Ishikawa (cell line): Measurements from ENCODE around the gene ZNF620.

ENCODE experiments used
- CEBPB ChIP-seq: IDR thresholded peaks from 2 replicates; pipeline ENCODE4 v1.6.1; 2012
- EGR1 ChIP-seq: IDR thresholded peaks from 2 replicates; pipeline ENCODE4 v1.6.1; 2012
- EP300 ChIP-seq: IDR thresholded peaks from 2 replicates; pipeline ENCODE4 v1.6.1; 2012; ENCODE audit warnings: borderline replicate concordance
- FOXM1 ChIP-seq: IDR thresholded peaks from 2 replicates; pipeline ENCODE4 v1.6.1; 2012; ENCODE audit warnings: low read depth, borderline replicate concordance
- MAX ChIP-seq: IDR thresholded peaks from 2 replicates; pipeline ENCODE4 v1.6.1; 2012
- RAD21 ChIP-seq: IDR thresholded peaks from 2 replicates; pipeline ENCODE4 v1.6.1; 2012; ENCODE audit warnings: low read depth
- TAF1 ChIP-seq: IDR thresholded peaks from 2 replicates; pipeline ENCODE4 v1.6.1; 2012; ENCODE audit warnings: low read depth, mild to moderate bottlenecking
- TCF12 ChIP-seq: IDR thresholded peaks from 2 replicates; pipeline ENCODE4 v1.6.1; 2012; ENCODE audit warnings: low read depth
- TEAD4 ChIP-seq: IDR thresholded peaks from 2 replicates; pipeline ENCODE4 v1.6.1; 2012
- YY1 ChIP-seq: IDR thresholded peaks from 2 replicates; pipeline ENCODE4 v1.6.1; 2012; ENCODE audit warnings: low read depth
- ZBTB7A ChIP-seq: IDR thresholded peaks from 2 replicates; pipeline ENCODE4 v1.6.1; 2012; ENCODE audit warnings: low read depth
- TF ChIP-seq, protein P1 (sequence below): IDR thresholded peaks from 2 replicates; pipeline ENCODE4 v1.6.1; 2012; ENCODE audit warnings: low read depth, mild to moderate bottlenecking

DNA sequence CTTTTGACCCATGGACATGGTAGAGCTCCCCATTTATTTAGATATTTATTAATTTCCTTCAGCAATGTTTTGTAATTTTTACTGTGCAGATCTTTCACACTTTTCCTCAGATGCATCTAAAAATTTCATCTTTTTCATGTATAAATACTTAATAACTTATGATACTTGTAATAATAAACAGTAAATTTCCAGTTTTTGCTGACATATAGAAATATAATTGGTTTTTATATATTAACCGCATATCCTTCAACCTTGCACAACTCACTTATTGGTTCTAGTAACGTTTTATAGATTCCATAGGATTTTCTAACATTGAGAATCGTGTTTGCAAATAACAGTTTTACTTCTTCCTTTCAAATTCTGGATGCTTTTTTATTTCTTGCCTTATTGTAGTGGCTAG is 15.4 kb downstream of the ZNF620 start:
- TF ChIP-seq TAF1 (no peak), TEAD4 (no peak), EP300 (no peak), RAD21 (no peak), MAX (no peak), FOXM1 (no peak), EGR1 (no peak), TCF12 (no peak), CEBPB (no peak), YY1 (no peak), ZBTB7A (no peak)
- TF ChIP-seq, protein P1, sequence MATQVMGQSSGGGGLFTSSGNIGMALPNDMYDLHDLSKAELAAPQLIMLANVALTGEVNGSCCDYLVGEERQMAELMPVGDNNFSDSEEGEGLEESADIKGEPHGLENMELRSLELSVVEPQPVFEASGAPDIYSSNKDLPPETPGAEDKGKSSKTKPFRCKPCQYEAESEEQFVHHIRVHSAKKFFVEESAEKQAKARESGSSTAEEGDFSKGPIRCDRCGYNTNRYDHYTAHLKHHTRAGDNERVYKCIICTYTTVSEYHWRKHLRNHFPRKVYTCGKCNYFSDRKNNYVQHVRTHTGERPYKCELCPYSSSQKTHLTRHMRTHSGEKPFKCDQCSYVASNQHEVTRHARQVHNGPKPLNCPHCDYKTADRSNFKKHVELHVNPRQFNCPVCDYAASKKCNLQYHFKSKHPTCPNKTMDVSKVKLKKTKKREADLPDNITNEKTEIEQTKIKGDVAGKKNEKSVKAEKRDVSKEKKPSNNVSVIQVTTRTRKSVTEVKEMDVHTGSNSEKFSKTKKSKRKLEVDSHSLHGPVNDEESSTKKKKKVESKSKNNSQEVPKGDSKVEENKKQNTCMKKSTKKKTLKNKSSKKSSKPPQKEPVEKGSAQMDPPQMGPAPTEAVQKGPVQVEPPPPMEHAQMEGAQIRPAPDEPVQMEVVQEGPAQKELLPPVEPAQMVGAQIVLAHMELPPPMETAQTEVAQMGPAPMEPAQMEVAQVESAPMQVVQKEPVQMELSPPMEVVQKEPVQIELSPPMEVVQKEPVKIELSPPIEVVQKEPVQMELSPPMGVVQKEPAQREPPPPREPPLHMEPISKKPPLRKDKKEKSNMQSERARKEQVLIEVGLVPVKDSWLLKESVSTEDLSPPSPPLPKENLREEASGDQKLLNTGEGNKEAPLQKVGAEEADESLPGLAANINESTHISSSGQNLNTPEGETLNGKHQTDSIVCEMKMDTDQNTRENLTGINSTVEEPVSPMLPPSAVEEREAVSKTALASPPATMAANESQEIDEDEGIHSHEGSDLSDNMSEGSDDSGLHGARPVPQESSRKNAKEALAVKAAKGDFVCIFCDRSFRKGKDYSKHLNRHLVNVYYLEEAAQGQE, result no peak
